PC-3 (cell line): ENCODE data around the gene SLC6A16. TPM values are rescaled to one million over a fixed set of nuclear protein-coding genes. Genes with fewer than 3 reads are reported as not detected.
A peak's percentile ranks its signal among the peaks of the same experiment; 100 is the strongest.
"Not testable (repeated sequence)": the region's sequence is repeated elsewhere in the genome, so short reads cannot be mapped to it uniquely, and the experiment has no call there.

Experiments
- ATAC-seq: fragments of 200-7000 bp; cut with Tn5 transposase; 2 replicates; pipeline ENCODE4 v1.9.1; 2020; ENCODE audit warnings: mild to moderate bottlenecking, moderate library complexity
- BruUV-seq: library from RNA; stranded (reverse); fragments of 400-500 nt; replicated peaks from 2 replicates; lab custom pipeline; 2021; lab: Mats Ljungman, UMichigan
- CTCF ChIA-PET: fragments of 300-600 bp; sonication (Branson Sonifier 250); formaldehyde crosslinking; loops from one replicate; lab custom pipeline; 2022; ENCODE audit warnings: antibody characterized with exemption; lab: Charles Lee
- POLR2A ChIA-PET: fragments of 300-600 bp; sonication (Branson Sonifier 250); formaldehyde crosslinking; loops from one replicate; lab custom pipeline; 2022; ENCODE audit warnings: antibody characterized with exemption; ENCODE audit not compliant: unreplicated experiment; lab: Charles Lee
- DNase-seq: peaks from one replicate; pipeline ENCODE4 v3.0.0-alpha.2; 2015
- H2AFZ ChIP-seq: fragments of 300-600 bp; sonication (generic); 2 replicates; pipeline ENCODE4 v1.6.0; 2016; ENCODE audit warnings: antibody characterized with exemption, low read length
- H3F3A ChIP-seq: fragments of 300-600 bp; sonication (generic); one replicate; pipeline ENCODE4 v1.6.0; 2017; ENCODE audit warnings: antibody characterized with exemption, low read length, control low read depth, mild to moderate bottlenecking; ENCODE audit not compliant: unreplicated experiment
- H3K27ac ChIP-seq: fragments of 300-600 bp; sonication (generic); 2 replicates; pipeline ENCODE4 v1.5.1; 2016; ENCODE audit warnings: mild to moderate bottlenecking, low read length
- H3K27me3 ChIP-seq: fragments of 300-600 bp; sonication (generic); 2 replicates; pipeline ENCODE4 v1.6.1; 2016; ENCODE audit warnings: low read length, mixed read lengths
- H3K36me3 ChIP-seq: fragments of 300-600 bp; sonication (generic); 2 replicates; pipeline ENCODE4 v1.6.1; 2016; ENCODE audit warnings: low read depth, mixed run types, low read length, mixed read lengths
- H3K4me1 ChIP-seq: fragments of 300-600 bp; sonication (generic); 2 replicates; pipeline ENCODE4 v1.5.1; 2016; ENCODE audit warnings: low read length; ENCODE audit not compliant: insufficient read depth
- H3K4me2 ChIP-seq: fragments of 300-600 bp; sonication (generic); 2 replicates; pipeline ENCODE4 v1.6.0; 2016; ENCODE audit warnings: low read length
- H3K4me3 ChIP-seq: fragments of 300-600 bp; sonication (generic); 2 replicates; pipeline ENCODE4 v1.5.1; 2016; ENCODE audit warnings: mild to moderate bottlenecking, low read length, mixed read lengths
- H3K79me2 ChIP-seq: fragments of 300-600 bp; sonication (generic); 2 replicates; pipeline ENCODE4 v1.6.1; 2017; ENCODE audit warnings: low read length, mixed read lengths
- H3K9ac ChIP-seq: fragments of 300-600 bp; sonication (generic); 2 replicates; pipeline ENCODE4 v1.6.0; 2016; ENCODE audit warnings: mild to moderate bottlenecking, low read length
- H3K9me2 ChIP-seq: fragments of 300-600 bp; sonication (generic); replicated peaks from 2 replicates; pipeline ENCODE4 v1.6.1; 2016; ENCODE audit warnings: mixed run types, low read length, mixed read lengths
- H3K9me3 ChIP-seq: fragments of 300-600 bp; sonication (generic); 2 replicates; pipeline ENCODE4 v1.6.1; 2016; ENCODE audit warnings: low read length, mixed read lengths
- H4K20me1 ChIP-seq: fragments of 300-600 bp; sonication (generic); 2 replicates; pipeline ENCODE4 v1.6.1; 2016; ENCODE audit warnings: low read length, mixed read lengths
- EZH2 ChIP-seq: fragments of 300-600 bp; sonication (generic); IDR thresholded peaks from one replicate; pipeline ENCODE4 v1.6.1; 2017; ENCODE audit warnings: antibody characterized with exemption, mild to moderate bottlenecking, low read length; ENCODE audit not compliant: unreplicated experiment
- EZH2phosphoT487 ChIP-seq: fragments of 300-600 bp; sonication (generic); IDR thresholded peaks from 2 replicates; pipeline ENCODE4 v1.6.1; 2018; ENCODE audit warnings: mild to moderate bottlenecking, antibody characterized with exemption, low read length, borderline replicate concordance
- intact Hi-C: fragments of 100-400 bp; cut with micrococcal nuclease; formaldehyde crosslinking; loops from 2 replicates; pipeline ENCODE4 v1.9.0; 2023
- total RNA-seq: library from RNA; depleted of rRNA; stranded (reverse); fragments of >200 nt; gene quantifications from 2 replicates; pipeline ENCODE4 v1.2.3, GENCODE V29; 2014
- TF ChIP-seq, protein P1 (sequence below): fragments of 300-600 bp; sonication (generic); conservative IDR thresholded peaks from 2 replicates; pipeline ENCODE4 v1.5.1; 2017; ENCODE audit warnings: antibody characterized with exemption, low read depth, mild to moderate bottlenecking, low read length

The SLC6A16 gene
- total RNA-seq, 1 experiment from 2014 or later = not detected

- Histone ChIP-seq H3K9me3 (no peaks in the 10 kb centered on the region; the same call in 1 of the 2 replicates), H3K4me3 (no peak overlapping the region), H4K20me1 (no peaks in the 10 kb centered on the region), H2AFZ (no peak overlapping the region), H3K9me2 (no peaks in the 10 kb centered on the region), H3K9ac (no peak overlapping the region), H3K27me3 (no peaks in the 10 kb centered on the region), H3K4me2 (no peak overlapping the region), H3F3A (no peaks in the 10 kb centered on the region), H3K36me3 (no peaks in the 10 kb centered on the region), H3K27ac (no peak overlapping the region), H3K79me2 (no peaks in the 10 kb centered on the region), H3K4me1 (no peaks in the 10 kb centered on the region)
- no TSS peak for BruUV-seq
- peak; percentile 58 for DNase-seq
- TF ChIP-seq EZH2phosphoT487 = no peak
- TF ChIP-seq EZH2 = no peak
- TF ChIP-seq, protein P1, sequence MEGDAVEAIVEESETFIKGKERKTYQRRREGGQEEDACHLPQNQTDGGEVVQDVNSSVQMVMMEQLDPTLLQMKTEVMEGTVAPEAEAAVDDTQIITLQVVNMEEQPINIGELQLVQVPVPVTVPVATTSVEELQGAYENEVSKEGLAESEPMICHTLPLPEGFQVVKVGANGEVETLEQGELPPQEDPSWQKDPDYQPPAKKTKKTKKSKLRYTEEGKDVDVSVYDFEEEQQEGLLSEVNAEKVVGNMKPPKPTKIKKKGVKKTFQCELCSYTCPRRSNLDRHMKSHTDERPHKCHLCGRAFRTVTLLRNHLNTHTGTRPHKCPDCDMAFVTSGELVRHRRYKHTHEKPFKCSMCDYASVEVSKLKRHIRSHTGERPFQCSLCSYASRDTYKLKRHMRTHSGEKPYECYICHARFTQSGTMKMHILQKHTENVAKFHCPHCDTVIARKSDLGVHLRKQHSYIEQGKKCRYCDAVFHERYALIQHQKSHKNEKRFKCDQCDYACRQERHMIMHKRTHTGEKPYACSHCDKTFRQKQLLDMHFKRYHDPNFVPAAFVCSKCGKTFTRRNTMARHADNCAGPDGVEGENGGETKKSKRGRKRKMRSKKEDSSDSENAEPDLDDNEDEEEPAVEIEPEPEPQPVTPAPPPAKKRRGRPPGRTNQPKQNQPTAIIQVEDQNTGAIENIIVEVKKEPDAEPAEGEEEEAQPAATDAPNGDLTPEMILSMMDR = peak; percentile 76
- peak; percentile 71 for ATAC-seq
- ChIA-PET CTCF (no interaction called here), POLR2A (interaction anchor here (0.6 kb wide), 1 partner anchor 71 kb away, joined by 3 read pairs; no protein-coding TSS in a partner anchor)
- intact Hi-C loops = loop anchor here (2.0 kb wide), 1 partner anchor 101 kb away; no protein-coding TSS in a partner anchor
Measured at GRCh38 chr19:49327878-49328544, 3.0 kb upstream of the SLC6A16 start.

DNA sequence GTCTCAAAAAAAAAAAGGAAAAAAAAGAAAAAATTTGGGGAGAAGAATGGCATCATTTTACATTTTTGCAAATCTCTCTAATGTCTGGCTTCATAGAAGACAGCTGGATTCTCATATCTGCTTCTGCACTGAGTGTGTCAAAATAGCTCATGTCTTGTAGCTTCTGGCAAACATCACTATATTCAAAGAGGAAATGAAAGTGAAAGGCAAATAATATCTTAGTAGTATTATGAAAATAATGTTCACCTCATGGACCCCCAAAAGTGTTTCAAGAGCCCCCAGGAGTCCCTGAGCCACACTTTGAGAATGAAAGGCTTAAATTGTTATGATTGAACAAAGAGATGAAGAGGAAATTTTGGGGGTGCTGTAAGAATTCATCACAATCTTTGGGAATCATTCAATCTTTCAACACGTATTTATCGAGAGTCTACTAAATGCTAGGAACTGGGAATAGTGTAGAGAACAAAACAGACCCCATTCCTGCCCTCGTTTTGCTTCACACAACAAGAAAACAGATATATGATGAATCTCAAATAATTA is 1.2 kb upstream of the SLC6A16 start:
- H3K36me3 ChIP-seq = no peaks in the 10 kb centered on the region
- POLR2A ChIA-PET = no interaction called here
- no TSS peak for BruUV-seq

GRCh38 chr19:49325756-49326155 is 765 bp upstream of the SLC6A16 start:
- H3K27ac ChIP-seq, H3K79me2 ChIP-seq, H2AFZ ChIP-seq, H3K27me3 ChIP-seq, H3K4me3 ChIP-seq, H3K4me2 ChIP-seq, H3F3A ChIP-seq, CTCF ChIA-PET, H3K4me1 ChIP-seq, H3K9ac ChIP-seq, BruUV-seq, DNase-seq, H4K20me1 ChIP-seq, H3K9me2 ChIP-seq, H3K9me3 ChIP-seq, ATAC-seq, POLR2A ChIA-PET, H3K36me3 ChIP-seq, intact Hi-C loops: not testable (repeated sequence)

More for the DNA sequence above, 1.2 kb upstream of the SLC6A16 start:
- no peak for DNase-seq
- H3K4me3 ChIP-seq = no peak overlapping the region
- H3K27ac ChIP-seq = no peak overlapping the region
- no peak overlapping the region for H2AFZ ChIP-seq
- ATAC-seq = no peak
- H4K20me1 ChIP-seq = no peaks in the 10 kb centered on the region
- no peaks in the 10 kb centered on the region for H3F3A ChIP-seq
- CTCF ChIA-PET = interaction anchor here (0.7 kb wide), 1 partner anchor 65 kb away, joined by 4 read pairs; no protein-coding TSS in a partner anchor
- intact Hi-C loops = no loop called here
- H3K27me3 ChIP-seq = no peaks in the 10 kb centered on the region
- no peaks in the 10 kb centered on the region; the same call in 1 of the 2 replicates for H3K9me3 ChIP-seq
- no peaks in the 10 kb centered on the region for H3K9me2 ChIP-seq
- H3K9ac ChIP-seq = no peak overlapping the region
- H3K4me1 ChIP-seq = no peaks in the 10 kb centered on the region
- H3K4me2 ChIP-seq = no peak overlapping the region
- TF ChIP-seq EZH2 (no peak), EZH2phosphoT487 (no peak)
- TF ChIP-seq, protein P1 = no peak
- H3K79me2 ChIP-seq = no peaks in the 10 kb centered on the region
